Testis (tissue), 3 donors: Measurements from ENCODE around the gene NDUFA13. TPM values are rescaled to one million over a fixed set of nuclear protein-coding genes. Genes with fewer than 3 reads are reported as not detected.

Source experiments
- DNase-seq: peaks from one replicate; pipeline ENCODE4 v3.0.0-alpha.2; 2019
- H3K27ac ChIP-seq, 2 donors: fragments of 200-600 bp; sonication (generic); one replicate each; pipeline ENCODE4 v1.5.1; 2019
- H3K27me3 ChIP-seq: fragments of 200-600 bp; sonication (generic); one replicate; pipeline ENCODE4 v1.5.1; 2019
- H3K36me3 ChIP-seq: fragments of 200-600 bp; sonication (generic); one replicate; pipeline ENCODE4 v1.5.1; 2017; ENCODE audit warnings: low read depth; ENCODE audit errors: missing control alignments
- H3K4me1 ChIP-seq: fragments of 200-600 bp; sonication (generic); one replicate; pipeline ENCODE4 v1.5.1; 2019
- H3K4me3 ChIP-seq, 2 donors: fragments of 200-600 bp; sonication (generic); one replicate each; pipeline ENCODE4 v1.5.1; 2017 to 2019
- H3K9me3 ChIP-seq: fragments of 200-600 bp; sonication (generic); one replicate; pipeline ENCODE4 v1.5.1; 2017
- CTCF ChIP-seq, 3 experiments: fragments of 450-650 bp in 2 of 3; fragments of 200-600 bp in 1 of 3; sonication (generic) in 1 of 3; IDR thresholded peaks; one replicate each; pipeline ENCODE4 v1.5.1; 2016 to 2019; ENCODE audit warnings: antibody characterized with exemption in 3 of 3, mild to moderate bottlenecking in 2 of 3, moderate library complexity in 1 of 3
- POLR2A ChIP-seq: fragments of 450-650 bp; IDR thresholded peaks from one replicate; pipeline ENCODE4 v1.6.1; 2017; ENCODE audit warnings: antibody characterized with exemption, mild to moderate bottlenecking, moderate library complexity
- WGBS, 2 donors: methylation state at CpG; one replicate each; pipeline ENCODE4 v1.1.5; 2018; 5-methylcytosine and 5-hydroxymethylcytosine counted together
- intact Hi-C: fragments of 100-400 bp; cut with DNase I; formaldehyde crosslinking; loops from one replicate; pipeline ENCODE4 v1.15.1; 2023; ENCODE audit warnings: low total_unique reads
- polyA plus RNA-seq: library from polyadenylated mRNA; stranded (reverse); fragments of 350-450 nt; fragmentation: Illumina TruSeq; extraction: RNeasy Lipid Tissue Mini Kit (QIAGEN cat#74804); gene quantifications from one replicate; pipeline ENCODE4 v1.2.3, GENCODE V29; 2014; ENCODE audit warnings: low read depth, low replicate concordance; ENCODE audit not compliant: insufficient read depth
- total RNA-seq, 2 donors: library from RNA; depleted of rRNA; stranded (reverse); fragments of >200 nt; gene quantifications; one replicate each; pipeline ENCODE4 v1.2.3, GENCODE V29; 2016

Gene NDUFA13
- total and polyA plus RNA-seq, 3 donors from 2014 or later, result 210 to 283 (median 260) TPM

- intact Hi-C loops, result no loop called here
- Histone ChIP-seq H3K4me1 (peaks cover 20% of the 10 kb centered on the region), H3K27ac (no peak within 1 kb of the TSS), H3K36me3 (no peaks in the 10 kb centered on the region), H3K27me3 (no peaks in the 10 kb centered on the region), H3K9me3 (no peaks in the 10 kb centered on the region), H3K4me3 (peak within 1 kb of the TSS in 1 of 2 donors; percentile 48)
- WGBS, 2 donors, result 43 to 45% methylated on average over 30 to 50 of the region's 50 CpGs
- peak; percentile 74 for DNase-seq
- TF ChIP-seq POLR2A, result no peak
- no peak for TF ChIP-seq CTCF (IDR thresholded peaks at IDR 0.05)
Measured at GRCh38 chr19:19528721-19529490, 12.9 kb downstream of the NDUFA13 start, which contains the start of gene YJEFN3. TSS of gene YJEFN3 (plus strand) at chr19:19528911. CDS start at chr19:19528933, 22 bp downstream.

- WGBS, 2 donors, result 70 to 79% methylated on average over 7 to 11 of the region's 11 CpGs
- TF ChIP-seq POLR2A (no peak), CTCF (IDR thresholded peaks at IDR 0.05) (no peak)
- Histone ChIP-seq H3K27me3 (no peaks in the 10 kb centered on the region), H3K4me1 (peaks cover 20% of the 10 kb centered on the region), H3K4me3 (no peak overlapping the region), H3K36me3 (no peaks in the 10 kb centered on the region), H3K27ac (no peak overlapping the region), H3K9me3 (no peaks in the 10 kb centered on the region)
- intact Hi-C loops, result loop anchor here (5.0 kb wide), 1 partner anchor 117 kb away; no protein-coding TSS in a partner anchor
- DNase-seq, result no peak
Measured at GRCh38 chr19:19529783-19530422, 13.9 kb downstream of the NDUFA13 start.

GRCh38 chr19:19530423-19530804 lies 14.4 kb downstream of the NDUFA13 start:
- 62% methylated on average over 9 of the region's 9 CpGs for WGBS, 2 donors

GRCh38 chr19:19530889-19531288 lies 14.9 kb downstream of the NDUFA13 start:
- Histone ChIP-seq H3K9me3 (no peaks in the 10 kb centered on the region), H3K4me1 (peaks cover 15% of the 10 kb centered on the region), H3K27ac (no peak overlapping the region), H3K4me3 (no peak overlapping the region), H3K36me3 (no peaks in the 10 kb centered on the region), H3K27me3 (no peaks in the 10 kb centered on the region)
- 83 to 84% methylated on average over 4 of the region's 4 CpGs for WGBS, 2 donors
- no peak for DNase-seq
- intact Hi-C loops, result loop anchor here (5.0 kb wide), 1 partner anchor 116 kb away; no protein-coding TSS in a partner anchor
- no peak for TF ChIP-seq POLR2A
- no peak for TF ChIP-seq CTCF (IDR thresholded peaks at IDR 0.05)

More at GRCh38 chr19:19530423-19530804, 14.4 kb downstream of the NDUFA13 start:
- H3K27me3 ChIP-seq, result no peaks in the 10 kb centered on the region
- intact Hi-C loops, result loop anchor here (5.0 kb wide), 1 partner anchor 117 kb away; no protein-coding TSS in a partner anchor
- no peak for DNase-seq
- no peaks in the 10 kb centered on the region for H3K36me3 ChIP-seq
- no peak overlapping the region for H3K4me3 ChIP-seq
- peaks cover 18% of the 10 kb centered on the region for H3K4me1 ChIP-seq
- H3K27ac ChIP-seq, result no peak overlapping the region
- no peak for TF ChIP-seq POLR2A
- no peaks in the 10 kb centered on the region for H3K9me3 ChIP-seq
